GM11168 (cell line): ENCODE results near the gene MAPK12.

ENCODE experiments used
- in situ Hi-C: fragments of 300-500 bp; cut with MboI; formaldehyde crosslinking; loops from one replicate; pipeline ENCODE4 v1.12.0; 2022; ENCODE audit warnings: low sequenced_read_pairs; ENCODE audit not compliant: unreplicated experiment

Gene MAPK12

GRCh38 chr22:50244420-50245213 is 16.9 kb downstream of the MAPK12 start, which contains the start of gene TUBGCP6:
Gene TUBGCP6, minus strand, starts transcription at chr22:50245023. Its CDS starts 564 bp downstream, at chr22:50244459.
- in situ Hi-C loops = no loop called here

GRCh38 chr22:50243685-50244419 is 17.6 kb downstream of the MAPK12 start:
- in situ Hi-C loops = no loop called here

GRCh38 chr22:50242406-50242949 is 19.0 kb downstream of the MAPK12 start:
- in situ Hi-C loops = no loop called here

GRCh38 chr22:50238755-50239154 is 22.7 kb downstream of the MAPK12 start:
- in situ Hi-C loops = no loop called here

GRCh38 chr22:50236731-50237409 is 24.6 kb downstream of the MAPK12 start:
- in situ Hi-C loops = no loop called here

GRCh38 chr22:50233223-50233622 is 28.3 kb downstream of the MAPK12 start:
- in situ Hi-C loops = no loop called here

GRCh38 chr22:50232481-50233151 is 28.9 kb downstream of the MAPK12 start:
- in situ Hi-C loops = no loop called here

- in situ Hi-C loops = no loop called here
These were observed 32.1 kb downstream of the MAPK12 start for GRCh38 chr22:50229370-50229769.

GRCh38 chr22:50228366-50228765 is 33.1 kb downstream of the MAPK12 start:
- in situ Hi-C loops = no loop called here

GRCh38 chr22:50227579-50228215 is 33.8 kb downstream of the MAPK12 start:
- in situ Hi-C loops = no loop called here

- in situ Hi-C loops = no loop called here
These were observed 34.7 kb downstream of the MAPK12 start for GRCh38 chr22:50226875-50227165.

- in situ Hi-C loops = no loop called here
These were observed 35.2 kb downstream of the MAPK12 start for GRCh38 chr22:50226063-50226874.

- in situ Hi-C loops = no loop called here
These were observed 36.1 kb downstream of the MAPK12 start for GRCh38 chr22:50225200-50225969.

GRCh38 chr22:50224071-50224470 is 37.4 kb downstream of the MAPK12 start:
- in situ Hi-C loops = no loop called here

GRCh38 chr22:50222508-50222907 is 39.0 kb downstream of the MAPK12 start:
- in situ Hi-C loops = no loop called here

GRCh38 chr22:50221410-50222300 is 39.8 kb downstream of the MAPK12 start:
- in situ Hi-C loops = no loop called here
